GM18498 (cell line): ENCODE results near the gene CALB2.
A peak's percentile ranks its signal among the peaks of the same experiment; 100 is the strongest.
"Not testable (repeated sequence)": the region's sequence is repeated elsewhere in the genome, so short reads cannot be mapped to it uniquely, and the experiment has no call there.

ENCODE experiments used
- ATAC-seq: cut with Tn5 transposase; IDR thresholded peaks from one replicate; pipeline ENCODE4 v1.9.1; 2021; ENCODE audit warnings: mild to moderate bottlenecking, moderate library complexity; ENCODE audit not compliant: unreplicated experiment

CALB2 gene, protein sequence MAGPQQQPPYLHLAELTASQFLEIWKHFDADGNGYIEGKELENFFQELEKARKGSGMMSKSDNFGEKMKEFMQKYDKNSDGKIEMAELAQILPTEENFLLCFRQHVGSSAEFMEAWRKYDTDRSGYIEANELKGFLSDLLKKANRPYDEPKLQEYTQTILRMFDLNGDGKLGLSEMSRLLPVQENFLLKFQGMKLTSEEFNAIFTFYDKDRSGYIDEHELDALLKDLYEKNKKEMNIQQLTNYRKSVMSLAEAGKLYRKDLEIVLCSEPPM

DNA sequence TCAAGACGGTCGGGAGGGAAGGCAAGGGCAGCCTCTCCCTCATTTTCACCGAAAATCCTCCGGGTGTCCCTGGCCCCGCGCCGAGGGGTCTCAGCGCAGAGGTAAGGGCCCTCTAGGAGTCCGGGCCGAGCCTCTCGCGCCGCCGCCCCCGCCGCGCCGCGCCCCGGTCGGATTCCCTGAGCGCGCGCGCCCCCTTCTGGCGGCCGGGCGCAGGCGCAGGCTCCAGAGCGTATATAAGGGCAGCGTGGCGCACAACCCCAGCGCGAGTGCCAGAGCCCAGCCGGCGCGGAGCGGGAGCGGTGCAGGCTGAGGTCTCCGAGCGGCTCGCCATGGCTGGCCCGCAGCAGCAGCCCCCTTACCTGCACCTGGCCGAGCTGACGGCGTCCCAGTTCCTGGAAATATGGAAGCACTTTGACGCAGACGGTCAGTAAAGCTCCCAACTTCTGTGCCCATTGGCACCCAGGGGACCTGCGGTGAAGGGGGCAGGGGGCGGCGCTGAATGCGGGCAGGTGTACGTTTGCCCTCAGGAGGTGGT is at the start of gene CALB2:
Gene CALB2 (plus strand): TSS at position 260 of the 535 bp plus-strand sequence. CDS start 70 bp downstream, at position 330.
- ATAC-seq: peak; percentile 96

DNA sequence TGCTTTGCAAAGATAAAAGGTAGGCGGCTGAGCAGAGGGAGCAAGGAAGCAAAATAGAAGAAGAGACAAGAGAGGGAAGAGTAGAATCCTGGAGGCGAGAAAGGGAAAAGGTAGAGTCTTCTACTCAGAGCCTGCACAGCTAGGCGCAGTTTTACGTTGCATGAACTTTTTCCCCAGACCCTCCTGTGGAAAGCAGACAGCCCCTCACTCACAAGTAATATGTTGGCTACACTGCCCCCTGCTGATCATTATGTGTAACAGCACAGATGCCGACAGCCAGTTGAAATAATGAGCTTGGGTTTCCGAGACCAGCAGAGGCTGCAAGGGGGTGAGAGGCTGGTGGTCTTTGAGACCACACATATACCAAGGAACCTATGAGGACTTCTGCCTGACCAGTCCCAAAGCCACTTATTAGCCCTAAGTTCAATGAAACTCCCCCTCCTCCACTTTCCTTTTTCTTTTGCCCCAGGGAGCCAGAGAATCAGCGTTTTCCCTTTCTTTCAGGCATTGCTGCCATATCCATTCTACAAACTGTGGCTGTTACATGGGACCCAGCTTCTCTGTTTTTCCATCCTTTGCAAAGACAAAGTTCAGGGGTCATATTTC is 46.9 kb upstream of the CALB2 start:
- no peak for ATAC-seq

DNA sequence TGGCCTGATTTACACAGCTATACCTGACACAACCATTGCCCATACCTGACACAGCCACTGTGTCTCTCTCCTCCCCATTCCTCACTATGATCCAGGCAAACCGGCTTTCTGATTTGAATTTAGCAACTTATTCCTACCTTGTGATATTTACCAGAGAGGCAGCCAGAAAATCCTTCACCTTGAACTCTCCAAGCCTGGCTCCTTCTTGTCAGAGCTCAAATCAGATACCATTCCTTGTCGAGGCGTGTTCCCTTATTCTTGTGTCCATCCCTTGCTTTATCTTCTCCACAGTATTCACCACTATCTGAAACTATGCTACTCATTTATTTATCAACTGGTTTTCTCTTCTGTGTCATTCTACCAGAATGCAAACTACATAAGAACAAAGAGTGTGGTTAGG is 44.9 kb upstream of the CALB2 start:
- not testable (repeated sequence) for ATAC-seq

DNA sequence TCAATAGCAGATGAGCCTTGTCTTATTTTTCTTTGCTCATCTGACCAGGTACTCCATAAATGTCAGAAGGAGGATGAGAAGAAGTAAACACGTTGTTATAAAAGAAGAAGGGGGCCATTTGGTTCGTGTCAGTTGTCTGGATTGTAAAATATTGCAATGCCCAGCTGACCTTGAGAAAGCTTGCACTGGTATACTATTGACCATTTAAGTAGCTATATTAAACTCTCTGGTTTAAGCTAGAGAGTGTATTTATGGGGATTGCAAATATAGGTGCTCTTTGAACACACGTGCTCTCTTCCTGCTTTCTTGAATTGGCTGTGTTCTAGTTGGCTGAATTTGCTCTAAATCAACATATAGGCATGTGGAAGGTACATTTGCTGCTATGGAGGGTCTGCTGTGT is 43.3 kb upstream of the CALB2 start:
- no peak for ATAC-seq

DNA sequence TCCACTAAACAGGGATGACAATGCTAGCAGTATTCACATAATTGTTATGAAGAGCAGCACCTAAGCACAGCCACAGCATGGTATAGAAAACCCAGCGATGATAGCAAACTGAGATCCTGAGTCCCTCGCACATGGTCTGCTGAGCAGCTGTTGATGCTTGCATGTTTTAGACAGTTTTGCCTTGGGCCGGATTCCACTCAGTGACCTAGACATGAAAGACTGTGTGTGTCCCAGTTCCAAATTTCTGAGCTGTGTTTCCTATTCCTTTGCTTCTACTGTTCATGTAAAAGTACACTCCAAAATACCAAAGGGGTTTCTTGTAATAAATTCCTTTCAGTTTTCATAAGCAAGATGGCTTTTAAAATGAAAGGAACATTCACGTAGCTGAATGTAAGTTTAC is 38.5 kb upstream of the CALB2 start:
- no peak for ATAC-seq

DNA sequence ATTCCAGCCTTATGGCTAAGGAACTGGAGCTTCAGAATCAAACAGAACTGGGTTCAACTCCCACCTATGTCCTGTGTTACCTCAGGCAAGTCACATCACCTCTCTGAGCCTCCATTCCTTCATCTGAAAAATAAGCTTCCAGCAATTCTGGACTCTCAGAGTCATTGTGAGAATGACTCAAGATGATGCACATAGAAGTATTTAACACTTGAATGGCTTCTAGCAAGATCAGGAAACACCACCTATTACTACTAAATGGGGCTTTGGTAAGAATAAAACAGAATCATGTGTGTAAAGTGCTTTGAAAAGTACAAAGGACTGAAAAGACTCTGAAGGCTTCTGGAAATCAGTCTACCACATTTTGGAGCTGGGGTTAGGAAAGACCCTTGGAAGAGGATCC is 30.8 kb upstream of the CALB2 start:
- no peak for ATAC-seq

DNA sequence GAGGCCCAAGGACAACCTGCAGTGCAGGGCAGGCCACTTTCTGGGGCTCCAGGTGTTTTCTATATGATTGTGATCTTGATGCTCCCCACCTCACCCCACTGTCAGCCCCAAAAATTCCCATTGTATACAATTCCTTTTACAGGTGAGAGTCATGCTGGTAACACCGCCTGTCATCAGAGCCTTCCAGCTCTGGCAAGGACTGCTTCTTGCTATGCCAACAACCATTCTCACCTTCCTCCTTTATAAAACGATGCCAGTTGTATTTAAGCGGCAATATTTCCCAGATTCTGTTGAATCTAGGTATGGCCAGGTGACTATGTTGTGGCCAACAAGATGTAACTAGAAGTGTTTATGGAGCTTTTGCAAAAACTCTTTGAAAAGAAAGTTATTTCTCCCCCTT is 30.4 kb upstream of the CALB2 start:
- no peak for ATAC-seq

DNA sequence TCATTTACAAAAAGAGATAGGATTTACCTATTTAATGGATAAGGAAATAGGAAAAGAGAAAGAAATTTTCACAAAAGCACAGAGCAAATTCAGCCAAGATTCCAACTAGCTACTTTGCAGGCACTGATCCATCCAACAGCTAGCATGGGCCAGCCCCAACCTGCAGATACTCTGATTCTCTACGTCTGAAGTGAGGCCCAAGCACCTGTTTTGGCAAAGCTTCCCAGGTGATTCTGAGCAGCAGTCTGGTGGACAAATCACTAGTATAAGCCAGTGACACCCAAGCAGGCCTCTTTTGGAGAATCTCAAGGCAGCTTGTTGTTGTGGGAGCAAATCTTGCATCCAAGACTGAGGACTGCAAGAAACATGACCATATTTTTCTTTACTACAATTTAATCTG is 20.9 kb upstream of the CALB2 start:
- no peak for ATAC-seq

DNA sequence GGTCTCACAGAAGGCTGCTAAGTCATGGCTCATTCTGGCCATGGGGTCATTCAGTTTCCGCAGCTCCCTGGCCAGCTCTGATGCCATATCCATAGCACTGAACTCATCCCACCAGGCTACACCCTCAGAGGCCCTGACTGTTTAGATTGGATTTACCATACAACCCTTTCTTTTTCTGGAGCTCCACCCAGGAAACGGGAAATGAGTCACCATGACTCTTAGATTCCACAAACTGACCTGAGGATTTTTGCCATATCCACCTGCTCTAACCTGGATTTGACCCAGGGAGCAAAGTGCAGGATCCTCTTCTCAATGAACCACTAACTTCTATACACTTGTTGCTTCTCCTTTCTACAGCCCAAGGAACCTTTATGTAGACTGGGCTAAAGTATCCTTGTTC is 20.3 kb upstream of the CALB2 start:
- ATAC-seq: no peak

DNA sequence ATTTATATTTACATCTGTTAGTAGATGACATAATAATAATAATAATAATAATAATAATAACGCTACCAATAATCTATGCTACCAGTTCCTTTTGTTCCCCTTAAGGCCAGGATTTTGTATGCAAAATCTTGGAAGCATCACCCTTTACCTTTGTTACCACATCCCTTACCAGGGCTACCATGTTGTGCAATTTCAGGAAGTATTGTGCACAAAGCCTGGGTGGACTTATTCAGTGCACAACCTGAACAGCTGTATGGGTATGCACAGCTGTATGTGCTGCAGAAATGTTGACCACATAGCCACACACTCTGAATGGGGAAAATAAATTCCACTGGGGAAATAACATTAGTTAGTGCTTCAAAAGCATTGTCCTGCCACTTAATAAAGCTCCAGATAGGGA is 19.9 kb upstream of the CALB2 start:
- ATAC-seq: no peak

DNA sequence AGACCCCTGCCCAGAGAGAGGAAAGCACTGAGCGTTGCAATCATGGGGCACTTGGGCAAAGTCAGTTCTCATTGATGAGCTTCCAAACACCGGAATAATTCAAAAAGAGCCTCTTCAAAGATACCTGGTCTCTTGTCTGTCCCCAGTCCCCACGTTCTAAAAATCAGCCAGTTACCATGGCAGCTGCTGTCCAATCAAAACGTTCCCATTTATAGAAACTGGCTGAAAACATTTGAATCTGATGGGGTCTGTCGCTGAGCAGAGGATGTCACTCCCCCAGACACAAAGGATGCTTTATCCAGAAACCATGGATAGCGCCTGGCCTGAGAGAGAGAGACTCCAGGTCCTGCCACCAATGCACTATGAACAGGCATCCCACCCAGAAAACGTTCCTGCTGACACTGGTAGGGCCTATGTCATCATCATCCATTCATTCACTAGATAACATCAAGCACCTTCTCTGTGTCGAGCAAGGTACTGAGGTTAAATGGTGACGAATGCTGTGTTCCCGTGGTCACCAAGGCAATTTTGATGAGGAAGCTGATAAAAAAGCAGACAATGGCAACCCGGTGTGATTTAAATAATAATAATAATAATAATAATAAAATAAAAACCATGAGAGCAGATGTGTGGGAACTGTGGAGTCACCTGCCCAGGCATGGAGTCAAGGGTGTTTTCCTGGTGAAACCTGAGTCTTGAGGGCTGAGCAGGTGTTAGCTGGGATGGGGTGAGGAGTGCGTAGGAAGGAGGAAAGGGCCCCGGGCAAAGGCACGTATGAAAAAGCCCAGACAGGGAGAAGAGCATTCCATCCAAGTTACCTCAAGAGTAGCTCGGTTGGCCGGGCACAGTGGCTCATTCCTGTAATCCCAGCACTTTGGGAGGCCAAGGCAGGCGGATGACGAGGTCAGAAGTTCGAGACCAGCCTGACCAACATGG is 19.0 kb upstream of the CALB2 start:
- no peak for ATAC-seq

DNA sequence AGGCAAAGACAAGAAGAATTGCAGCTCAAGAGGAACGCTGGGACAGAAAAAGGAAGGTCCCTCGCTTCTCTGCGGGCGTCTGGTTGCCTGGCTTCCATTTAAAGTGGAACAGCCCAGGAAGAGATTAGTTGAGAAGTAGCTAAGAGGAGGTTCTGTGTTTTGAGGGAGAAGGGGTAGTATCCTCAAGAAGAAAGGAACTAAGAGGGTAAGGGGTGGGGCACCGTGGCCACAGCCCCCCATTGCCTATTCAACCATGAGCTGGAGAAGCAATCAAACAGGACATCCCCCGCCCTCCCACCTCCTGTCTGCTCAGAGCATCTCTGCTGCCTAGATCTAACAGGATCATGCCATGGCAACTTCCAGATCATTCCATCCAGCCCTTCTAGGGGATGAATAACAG is 18.1 kb upstream of the CALB2 start:
- no peak for ATAC-seq

DNA sequence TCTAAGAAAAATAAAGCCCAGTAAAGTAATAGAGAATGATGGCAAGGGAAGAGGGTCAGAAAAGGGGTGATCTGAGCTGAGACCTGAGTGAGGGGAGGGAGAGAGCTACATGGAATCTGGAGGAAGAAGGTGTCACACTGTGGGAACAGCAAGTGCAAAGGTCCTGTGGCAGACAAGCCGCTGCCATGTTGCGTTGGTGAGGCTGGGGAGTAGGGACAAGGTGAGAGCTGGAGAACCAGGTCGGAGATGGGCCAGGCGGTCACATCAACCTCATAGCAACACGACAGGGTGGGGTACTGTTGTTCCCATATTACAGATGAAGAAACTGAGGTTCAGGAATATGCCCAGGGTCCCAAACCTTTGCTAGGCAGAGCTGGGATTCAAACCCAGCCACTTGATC is 16.6 kb upstream of the CALB2 start:
- no peak for ATAC-seq

DNA sequence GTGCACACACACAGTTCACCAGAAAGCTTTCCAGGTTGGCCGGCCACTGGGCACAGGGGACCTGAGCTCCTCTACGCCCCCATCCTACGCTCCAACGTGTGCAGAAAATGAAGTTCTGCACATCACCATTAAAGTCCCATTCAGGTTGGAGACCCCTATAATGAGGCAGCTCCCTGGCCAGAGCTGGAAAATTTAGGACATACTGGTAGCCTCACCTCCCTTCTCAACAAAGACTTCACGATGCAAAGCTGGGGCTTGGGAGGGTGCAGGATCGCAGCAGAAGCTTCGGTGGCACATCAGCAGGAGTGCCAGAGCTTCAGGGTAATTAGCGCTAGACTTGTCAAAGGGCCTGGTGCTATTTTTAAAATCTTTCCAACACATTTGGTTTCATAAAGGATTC is 15.4 kb upstream of the CALB2 start:
- ATAC-seq: no peak

DNA sequence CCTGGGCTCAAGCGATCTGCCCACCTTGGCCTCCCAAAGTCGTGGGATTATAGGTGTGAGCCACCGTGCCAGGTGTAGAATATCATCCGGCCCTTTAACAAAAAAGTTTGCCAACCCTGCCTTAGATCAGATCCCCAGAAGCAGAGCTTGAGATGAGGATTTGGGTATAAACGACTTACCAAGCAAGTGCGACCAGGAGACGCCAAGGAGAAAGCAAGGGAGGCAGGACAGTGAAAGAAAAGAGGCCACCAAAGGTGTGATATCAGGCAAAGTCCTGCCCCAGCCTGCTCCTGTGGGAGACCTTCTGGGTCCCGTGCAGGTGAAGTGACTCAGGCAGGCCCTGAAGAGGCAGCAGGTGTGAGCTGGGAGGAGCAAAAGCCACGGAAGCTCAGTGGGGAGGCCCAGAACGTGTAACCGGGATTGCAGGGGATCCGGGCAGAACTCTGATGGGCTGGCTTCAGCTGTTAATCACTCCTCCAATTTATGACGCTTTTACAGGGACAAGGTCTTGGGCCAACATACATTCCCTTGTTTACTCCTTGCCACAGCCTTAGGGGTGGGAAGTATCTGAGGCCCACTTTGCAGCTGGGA is 14.1 kb upstream of the CALB2 start:
- ATAC-seq: no peak

DNA sequence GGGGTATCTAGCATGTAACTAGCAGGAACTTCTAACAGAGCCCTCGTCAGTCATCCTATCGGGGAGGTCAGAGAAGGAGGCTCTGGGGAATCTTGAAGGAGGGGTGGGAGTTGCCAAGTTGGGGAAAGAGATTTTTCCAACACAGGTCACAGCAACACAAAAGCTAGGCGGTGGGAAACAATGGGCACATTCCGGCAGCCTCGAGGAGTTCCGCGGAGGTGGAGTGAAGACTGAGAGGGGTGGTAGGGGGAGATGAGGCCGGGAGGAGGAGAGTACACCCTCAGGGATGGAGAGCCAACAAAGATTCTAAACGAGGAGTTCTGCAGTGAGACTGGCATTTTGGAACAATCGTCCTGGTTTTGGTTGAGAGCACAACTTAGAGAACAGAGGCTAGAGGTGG is 13.5 kb upstream of the CALB2 start:
- ATAC-seq: no peak

DNA sequence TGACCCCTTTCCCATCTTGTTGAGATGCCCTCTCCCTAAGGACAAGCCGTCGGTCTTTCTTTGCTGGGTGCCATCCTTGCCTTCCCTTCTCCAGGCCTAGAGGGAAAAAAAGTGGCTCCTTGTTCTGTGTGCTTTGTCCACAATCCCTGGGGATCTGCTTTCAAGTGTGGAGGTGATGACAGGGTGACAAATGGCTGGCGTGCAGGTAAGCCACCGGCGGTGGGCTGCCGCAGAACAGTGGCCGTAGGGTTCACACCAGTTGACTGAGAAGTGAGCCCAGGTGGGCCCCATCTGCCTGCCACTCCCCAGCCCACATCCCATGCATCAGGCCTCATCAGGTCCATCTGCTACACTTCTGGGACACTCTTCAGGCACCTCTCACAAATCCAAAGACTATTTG is 11.4 kb upstream of the CALB2 start:
- ATAC-seq: no peak

DNA sequence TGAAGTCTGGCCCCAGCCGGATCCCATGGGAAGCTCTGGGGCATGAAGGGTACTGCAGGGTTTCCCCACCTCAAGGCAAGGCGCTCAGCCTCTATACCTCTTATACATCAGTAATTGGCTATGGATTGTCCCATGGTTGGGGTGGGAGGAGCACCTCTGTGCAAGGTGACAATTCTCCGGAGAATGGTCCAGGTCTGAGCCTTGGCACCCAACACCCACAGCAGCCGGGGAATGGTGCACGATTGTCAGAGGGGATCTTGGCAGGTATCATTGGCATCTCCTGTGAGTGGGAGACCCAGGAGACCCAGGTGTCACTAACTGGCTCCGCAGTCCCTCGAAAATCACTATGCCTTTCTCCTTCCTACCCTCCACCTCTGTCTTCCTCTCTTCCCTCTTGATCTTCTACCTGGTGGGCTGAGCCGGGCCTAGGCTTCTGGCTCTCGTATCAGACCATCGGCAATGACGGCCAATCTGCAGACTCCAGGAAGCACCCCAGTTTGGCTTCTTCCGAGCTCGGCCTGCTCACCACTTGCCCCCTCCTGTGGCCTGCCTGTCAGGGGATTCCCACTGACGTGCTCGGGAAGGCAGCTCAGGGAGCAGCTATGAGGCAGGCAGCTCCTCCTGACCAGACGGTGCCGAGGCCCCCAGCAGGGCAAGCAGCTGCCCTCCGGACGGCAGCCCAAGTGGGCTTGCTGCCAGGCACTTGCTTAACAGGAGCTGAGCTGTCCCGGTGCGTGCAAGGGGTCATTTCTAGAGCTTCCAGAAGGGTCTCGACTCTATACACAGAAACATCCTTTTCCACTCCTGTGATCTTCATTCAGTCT is 10.0 kb upstream of the CALB2 start:
- no peak for ATAC-seq

DNA sequence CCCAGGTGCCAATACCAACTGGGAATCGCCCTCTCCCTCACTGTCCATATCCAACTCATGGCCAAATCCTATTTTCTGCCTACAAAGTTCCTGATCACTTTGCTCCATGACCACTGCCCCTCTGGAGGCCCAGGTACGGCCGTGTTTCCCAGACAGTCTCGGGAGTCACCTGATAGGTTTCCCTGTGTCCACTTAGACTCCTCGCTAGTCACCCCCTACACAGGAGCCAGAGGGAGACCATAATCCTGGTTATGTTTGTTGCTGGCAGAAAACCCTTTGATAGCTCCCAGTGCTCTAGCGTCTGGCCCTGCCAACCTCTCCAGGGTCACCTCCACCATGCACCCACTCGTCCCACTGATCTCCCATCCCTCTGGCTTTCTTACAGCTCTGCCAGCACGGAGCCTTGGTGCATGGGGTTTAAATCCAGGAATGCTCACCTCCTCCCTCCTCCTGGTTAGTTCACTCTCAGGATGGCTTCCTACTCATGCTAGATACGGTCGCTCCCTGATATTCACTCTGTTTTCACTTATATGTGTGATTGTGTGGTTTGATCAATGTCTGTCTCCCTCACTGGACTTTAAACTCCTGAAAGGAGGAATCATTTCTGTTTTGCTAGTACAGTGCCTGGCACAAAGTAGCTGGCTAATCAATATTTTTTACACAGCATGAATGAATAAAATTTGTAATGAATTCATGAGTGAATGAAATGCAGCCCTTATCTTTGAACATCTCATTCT is 7.5 kb upstream of the CALB2 start:
- no peak for ATAC-seq

DNA sequence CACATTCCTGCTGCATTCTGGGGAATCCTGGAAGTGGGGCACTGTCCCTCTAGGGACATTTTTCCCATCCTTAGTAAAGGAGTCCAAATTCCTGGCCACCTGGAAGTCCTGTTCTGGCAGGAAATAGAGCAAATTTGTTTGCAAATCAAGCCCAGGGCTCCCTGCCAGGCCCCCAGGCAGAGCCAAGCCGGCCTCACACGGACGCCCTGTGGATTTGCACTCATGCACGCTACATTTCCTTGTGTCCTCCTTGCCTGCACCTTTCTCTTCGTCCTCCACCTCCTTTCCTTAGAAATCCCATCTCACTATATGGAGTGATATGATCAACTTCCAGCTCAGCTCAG is 7.0 kb upstream of the CALB2 start:
- ATAC-seq: no peak
